Measurements from ENCODE around the gene RAD51B.
A peak's percentile ranks its signal among the peaks of the same experiment; 100 is the strongest.

The RAD51B gene

DNA sequence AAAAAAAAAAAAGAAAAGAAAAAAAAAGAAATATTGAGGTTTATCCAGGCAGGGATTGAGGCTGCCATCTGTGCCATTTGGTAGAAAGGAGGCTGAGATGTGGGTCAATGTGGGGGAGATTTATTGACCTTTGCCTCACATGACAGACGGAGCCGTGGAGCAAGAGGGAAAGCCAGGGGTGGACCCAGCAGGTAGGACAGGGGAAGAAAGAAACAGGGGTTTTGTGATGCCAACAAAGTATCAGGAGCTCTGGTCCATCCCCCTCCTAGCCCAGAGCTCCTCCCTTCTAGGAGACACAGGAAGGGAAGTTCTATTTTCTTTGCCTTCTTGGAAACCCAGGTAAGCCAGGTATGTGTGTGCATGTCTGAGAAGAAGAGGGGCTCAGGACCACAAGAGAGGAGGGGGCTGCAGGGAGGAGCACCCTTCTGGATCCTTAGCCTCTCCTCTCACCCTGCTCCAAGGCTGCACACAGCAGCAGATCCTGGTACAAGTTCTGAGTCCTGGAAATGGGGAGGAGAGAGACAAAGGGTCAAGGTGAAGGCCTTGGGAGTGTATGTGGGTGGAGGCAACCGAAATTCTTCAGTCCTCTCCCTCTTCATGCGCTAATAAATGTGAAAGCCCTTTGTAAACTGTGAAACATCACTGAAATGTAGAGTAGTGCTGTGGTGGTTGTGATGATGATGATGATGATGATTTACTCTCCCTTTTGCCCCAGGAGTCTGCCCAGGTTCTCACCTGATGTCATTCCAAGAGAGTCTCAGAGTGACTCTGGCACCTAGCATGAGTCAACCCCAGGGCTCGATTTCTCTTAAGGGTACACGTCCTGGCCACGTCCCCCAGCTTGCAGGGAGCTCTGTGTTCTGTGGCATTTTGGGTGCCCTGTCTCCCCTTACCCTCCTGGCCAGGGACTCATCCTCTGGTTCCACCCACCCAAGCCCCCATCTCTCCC is 947.0 kb downstream of the RAD51B start:
- Histone ChIP-seq H3K4me2 (ENCODE audit: low read length) (no peak overlapping the region), H3K4me1 (peaks cover 17% of the 10 kb centered on the region), H3K9me3 (ENCODE audit: control insufficient read depth, low read length) (no peaks in the 10 kb centered on the region), H3K4me3 (ENCODE audit: low read depth, low read length) (no peak overlapping the region), H3K27me3 (ENCODE audit: control insufficient read depth, insufficient read depth, low read length) (no peaks in the 10 kb centered on the region), H2AFZ (peak overlapping the region; percentile 24), H3K36me3 (ENCODE audit: control insufficient read depth, insufficient read depth, low read length) (no peaks in the 10 kb centered on the region), H3K27ac (no peak overlapping the region), H3K9ac (no peak overlapping the region), H3K79me2 (no peaks in the 10 kb centered on the region)
- TF ChIP-seq, protein P1, sequence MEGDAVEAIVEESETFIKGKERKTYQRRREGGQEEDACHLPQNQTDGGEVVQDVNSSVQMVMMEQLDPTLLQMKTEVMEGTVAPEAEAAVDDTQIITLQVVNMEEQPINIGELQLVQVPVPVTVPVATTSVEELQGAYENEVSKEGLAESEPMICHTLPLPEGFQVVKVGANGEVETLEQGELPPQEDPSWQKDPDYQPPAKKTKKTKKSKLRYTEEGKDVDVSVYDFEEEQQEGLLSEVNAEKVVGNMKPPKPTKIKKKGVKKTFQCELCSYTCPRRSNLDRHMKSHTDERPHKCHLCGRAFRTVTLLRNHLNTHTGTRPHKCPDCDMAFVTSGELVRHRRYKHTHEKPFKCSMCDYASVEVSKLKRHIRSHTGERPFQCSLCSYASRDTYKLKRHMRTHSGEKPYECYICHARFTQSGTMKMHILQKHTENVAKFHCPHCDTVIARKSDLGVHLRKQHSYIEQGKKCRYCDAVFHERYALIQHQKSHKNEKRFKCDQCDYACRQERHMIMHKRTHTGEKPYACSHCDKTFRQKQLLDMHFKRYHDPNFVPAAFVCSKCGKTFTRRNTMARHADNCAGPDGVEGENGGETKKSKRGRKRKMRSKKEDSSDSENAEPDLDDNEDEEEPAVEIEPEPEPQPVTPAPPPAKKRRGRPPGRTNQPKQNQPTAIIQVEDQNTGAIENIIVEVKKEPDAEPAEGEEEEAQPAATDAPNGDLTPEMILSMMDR (IDR thresholded peaks at IDR 0.05), result no peak

DNA sequence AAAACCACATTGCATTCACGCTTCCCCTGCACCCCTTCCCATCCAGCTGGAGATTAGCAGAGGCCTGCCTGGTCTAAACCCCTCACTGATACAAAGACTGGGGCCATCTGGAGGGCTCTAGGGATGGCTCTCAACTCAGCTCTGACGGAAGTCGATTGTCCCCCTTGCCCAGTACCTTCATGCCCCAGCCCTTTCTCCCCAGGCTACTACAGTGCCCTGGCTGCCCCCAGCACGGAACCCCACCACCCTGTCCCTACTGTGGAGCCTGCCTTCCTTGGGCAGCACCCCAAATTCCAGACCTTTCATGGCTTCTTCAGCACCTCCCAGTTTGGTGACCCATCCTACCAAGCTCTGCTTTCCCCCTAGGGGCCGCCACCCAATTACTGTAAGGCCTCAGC is 947.7 kb downstream of the RAD51B start:
- no peak overlapping the region for H3K27ac ChIP-seq
- H3K27me3 ChIP-seq (ENCODE audit: control insufficient read depth, insufficient read depth, low read length), result no peaks in the 10 kb centered on the region
- H3K9me3 ChIP-seq (ENCODE audit: control insufficient read depth, low read length), result no peaks in the 10 kb centered on the region
- TF ChIP-seq, protein P1 (IDR thresholded peaks at IDR 0.05), result no peak
- H3K9ac ChIP-seq, result no peak overlapping the region
- no peak overlapping the region for H3K4me3 ChIP-seq (ENCODE audit: low read depth, low read length)
- no peaks in the 10 kb centered on the region for H3K36me3 ChIP-seq (ENCODE audit: control insufficient read depth, insufficient read depth, low read length)
- no peak overlapping the region for H3K4me2 ChIP-seq (ENCODE audit: low read length)
- H3K4me1 ChIP-seq, result peaks cover 17% of the 10 kb centered on the region
- no peak overlapping the region for H2AFZ ChIP-seq
- no peaks in the 10 kb centered on the region for H3K79me2 ChIP-seq

DNA sequence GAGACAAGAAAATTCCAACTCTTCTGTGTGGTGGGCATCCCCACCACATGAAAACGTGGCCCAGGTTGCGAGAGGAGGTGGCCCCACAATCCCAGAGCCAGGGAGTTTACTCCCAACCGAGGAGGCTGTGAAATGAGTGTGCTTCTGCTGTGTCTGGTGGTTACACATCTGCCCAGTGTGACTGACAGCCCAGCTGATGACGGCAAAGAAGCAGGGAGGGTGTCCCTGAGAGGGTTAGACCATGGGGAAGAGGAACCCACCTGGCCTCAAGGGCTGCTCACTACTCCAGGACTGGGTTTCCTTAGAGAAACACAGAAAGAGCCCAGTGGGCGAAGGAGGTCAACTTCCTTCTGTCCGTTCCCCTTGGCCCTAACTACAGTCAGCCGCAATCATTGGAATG is 948.7 kb downstream of the RAD51B start:
- H3K79me2 ChIP-seq, result no peaks in the 10 kb centered on the region
- no peaks in the 10 kb centered on the region for H3K27me3 ChIP-seq (ENCODE audit: control insufficient read depth, insufficient read depth, low read length)
- H2AFZ ChIP-seq, result no peak overlapping the region
- H3K4me2 ChIP-seq (ENCODE audit: low read length), result no peak overlapping the region
- H3K36me3 ChIP-seq (ENCODE audit: control insufficient read depth, insufficient read depth, low read length), result no peaks in the 10 kb centered on the region
- H3K27ac ChIP-seq, result no peak overlapping the region
- peaks cover 6% of the 10 kb centered on the region for H3K4me1 ChIP-seq
- no peak overlapping the region for H3K4me3 ChIP-seq (ENCODE audit: low read depth, low read length)
- H3K9ac ChIP-seq, result no peak overlapping the region
- TF ChIP-seq, protein P1 (IDR thresholded peaks at IDR 0.05), result no peak
- H3K9me3 ChIP-seq (ENCODE audit: control insufficient read depth, low read length), result no peaks in the 10 kb centered on the region

DNA sequence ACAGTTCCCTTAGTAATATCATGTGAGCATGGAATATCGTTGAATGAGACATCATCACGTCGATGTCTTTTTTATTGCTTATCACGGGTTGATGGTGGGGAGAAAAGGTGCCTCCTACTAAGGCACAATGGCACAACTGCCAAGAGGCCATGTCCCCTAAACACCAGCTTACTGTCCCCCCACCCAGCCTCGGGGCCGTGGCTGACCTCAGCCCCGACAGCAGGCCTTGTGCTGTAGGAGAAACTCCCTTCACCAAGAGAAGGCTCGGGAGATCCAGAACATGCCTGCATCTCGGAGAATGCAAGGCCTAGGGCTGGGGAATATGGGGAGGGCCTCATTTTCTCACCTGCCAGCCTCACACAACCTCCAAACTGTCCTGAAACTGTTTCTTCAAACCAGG is 950.5 kb downstream of the RAD51B start:
- Histone ChIP-seq H3K9ac (no peak overlapping the region), H2AFZ (no peak overlapping the region), H3K4me3 (ENCODE audit: low read depth, low read length) (no peak overlapping the region), H3K27ac (no peak overlapping the region), H3K36me3 (ENCODE audit: control insufficient read depth, insufficient read depth, low read length) (no peaks in the 10 kb centered on the region), H3K4me2 (ENCODE audit: low read length) (no peak overlapping the region), H3K79me2 (no peaks in the 10 kb centered on the region), H3K9me3 (ENCODE audit: control insufficient read depth, low read length) (no peaks in the 10 kb centered on the region), H3K4me1 (no peaks in the 10 kb centered on the region), H3K27me3 (ENCODE audit: control insufficient read depth, insufficient read depth, low read length) (no peaks in the 10 kb centered on the region)
- TF ChIP-seq, protein P1 (IDR thresholded peaks at IDR 0.05), result no peak

All from parathyroid adenoma (tissue), 2 donors.